K562 (cell line): ENCODE data around the gene PPM1E. TPM values are rescaled to one million over a fixed set of nuclear protein-coding genes. Genes with fewer than 3 reads are reported as not detected.

Experiments used
- ATAC-seq: fragments of 200-7000 bp; cut with Tn5 transposase; 3 replicates; pipeline ENCODE4 v1.9.1; 2020; ENCODE audit warnings: moderate library complexity
- BruUV-seq: library from RNA; stranded (reverse); fragments of 400-500 nt; replicated peaks from 2 replicates; lab custom pipeline; 2021; lab: Mats Ljungman, UMichigan
- CTCF ChIA-PET: fragments of 300-600 bp; formaldehyde crosslinking; extraction: SDS; loops from one replicate; lab custom pipeline; 2021; ENCODE audit warnings: low intra/inter-chr PET ratio; lab: Yijun Ruan, JAX
- POLR2A ChIA-PET: fragments of 300-600, 350-650 bp; sonication (Branson Sonifier 250); formaldehyde crosslinking; extraction: SDS; loops from one replicate; lab custom pipeline; 2021; ENCODE audit warnings: antibody characterized with exemption, inconsistent platforms; lab: Yijun Ruan, JAX
- DNase-seq, 4 experiments: peaks; one replicate each; pipeline versions ENCODE4 v3.0.0 to v3.0.0-alpha.2; 2011 to 2018; ENCODE audit warnings: low spot score in 3 of 4, mixed read lengths in 3 of 4; ENCODE audit errors: extremely low read depth in 1 of 4
- FAIRE-seq: peaks from 2 replicates; lab custom pipeline; 2011; peaks lifted over from hg19 to GRCh38; lab: Jason Lieb, UNC
- H2AFZ ChIP-seq: 2 replicates; pipeline ENCODE4 v1.6.0; 2011; ENCODE audit warnings: low read depth, low read length, control low read depth, inconsistent platforms
- H3K27ac ChIP-seq: fragments of 200-600 bp; 3 replicates; pipeline ENCODE4 v1.8.0; 2011; ENCODE audit warnings: low read depth, mild to moderate bottlenecking, control low read depth, inconsistent platforms, low read length, moderate library complexity, mixed read lengths; ENCODE audit errors: extremely low read depth
- H3K27me3 ChIP-seq, 2 experiments: fragments of 300-600 bp in 1 of 2; 2 replicates in 1 of 2; 3 replicates in 1 of 2; pipeline versions ENCODE4 v1.6.0 to v1.8.0; 2011; ENCODE audit warnings: inconsistent platforms in 2 of 2, low read length in 2 of 2, mild to moderate bottlenecking in 1 of 2, mixed read lengths in 1 of 2, moderate library complexity in 1 of 2; ENCODE audit not compliant: control insufficient read depth in 2 of 2, insufficient read depth in 2 of 2
- H3K36me3 ChIP-seq: fragments of 300-600 bp; 3 replicates; pipeline ENCODE4 v1.8.0; 2011; ENCODE audit warnings: mild to moderate bottlenecking, low read length, inconsistent platforms; ENCODE audit not compliant: control insufficient read depth, insufficient read depth
- H3K4me1 ChIP-seq, 2 experiments: fragments of 200-600 bp in 1 of 2; replicated peaks in 1 of 2; 2 replicates in 1 of 2; 3 replicates in 1 of 2; pipeline versions ENCODE4 v1.5.1 to v1.8.0; 2011; ENCODE audit warnings: inconsistent platforms in 2 of 2, low read length in 2 of 2, mild to moderate bottlenecking in 1 of 2, mixed read lengths in 1 of 2, moderate library complexity in 1 of 2; ENCODE audit not compliant: control insufficient read depth in 2 of 2, insufficient read depth in 2 of 2
- H3K4me2 ChIP-seq: 2 replicates; pipeline ENCODE4 v1.6.1; 2011; ENCODE audit warnings: low read length, control low read depth, inconsistent platforms, mixed read lengths; ENCODE audit not compliant: insufficient read depth
- H3K4me3 ChIP-seq: fragments of 200-600 bp; sonication (generic), shearing (Covaris generic); 2 replicates; pipeline ENCODE4 v1.5.1; 2016; ENCODE audit warnings: control low read depth, inconsistent platforms
- H3K79me2 ChIP-seq: fragments of 200-600 bp; 3 replicates; pipeline ENCODE4 v1.8.0; 2011; ENCODE audit warnings: low read length, inconsistent platforms; ENCODE audit not compliant: control insufficient read depth, insufficient read depth
- H3K9ac ChIP-seq, 2 experiments: 2 replicates each; pipeline versions ENCODE4 v1.6.0 to v1.6.1; 2011; ENCODE audit warnings: low read depth in 2 of 2, low read length in 2 of 2, control low read depth in 1 of 2, inconsistent platforms in 1 of 2, mild to moderate bottlenecking in 1 of 2, mixed read lengths in 1 of 2; ENCODE audit not compliant: insufficient read depth in 1 of 2
- H3K9me1 ChIP-seq: one replicate; pipeline ENCODE4 v1.6.0; 2011; ENCODE audit warnings: inconsistent platforms, mild to moderate bottlenecking, low read length, moderate library complexity; ENCODE audit not compliant: control insufficient read depth, insufficient read depth
- H3K9me3 ChIP-seq: replicated peaks from 2 replicates; pipeline ENCODE4 v1.5.1; 2011; ENCODE audit warnings: low read depth, low read length, inconsistent platforms; ENCODE audit not compliant: control insufficient read depth, insufficient read depth
- H4K20me1 ChIP-seq: replicated peaks from 2 replicates; pipeline ENCODE4 v1.6.1; 2011; ENCODE audit warnings: low read length, inconsistent platforms, mixed read lengths; ENCODE audit not compliant: control insufficient read depth, insufficient read depth
- NFIC ChIP-seq: fragments of 450-650 bp; IDR thresholded peaks from 2 replicates; pipeline ENCODE4 v1.6.1; 2017; ENCODE audit warnings: mild to moderate bottlenecking, inconsistent platforms
- ZBTB11 ChIP-seq, 3 experiments: fragments of 200-800 bp in 1 of 3; fragments of 250-450 bp in 1 of 3; fragments of 450-650 bp in 1 of 3; sonication (Bioruptor Pico) in 1 of 3; sonication (Bioruptor generic) in 1 of 3; formaldehyde crosslinking in 1 of 3; IDR thresholded peaks; 2 replicates each; pipeline versions ENCODE4 v1.6.1 to v1.8.0; 2016 to 2022; ENCODE audit warnings: mild to moderate bottlenecking in 2 of 3, missing genetic modification characterization in 2 of 3, missing compliant biosample characterization in 1 of 3, moderate library complexity in 1 of 3
- ZNF232 ChIP-seq: sonication (generic); formaldehyde crosslinking; IDR thresholded peaks from 2 replicates; pipeline ENCODE4 v1.8.0; 2022; ENCODE audit warnings: mild to moderate bottlenecking, missing genetic modification reagents
- WGBS: fragments of 100-300 bp; shearing (Covaris generic); methylation state at CpG from one replicate; pipeline ENCODE4 v1.1.6; 2016; ENCODE audit warnings: low coverage, mixed read lengths; ENCODE audit not compliant: insufficient coverage; ENCODE audit errors: missing lambda C conversion rate; 5-methylcytosine and 5-hydroxymethylcytosine counted together
- in situ Hi-C: fragments of 300-500 bp; cut with MboI; formaldehyde crosslinking; loops from 4 replicates; pipeline ENCODE4 v1.15.0; 2018; ENCODE audit warnings: inconsistent platforms, mixed read lengths
- intact Hi-C: fragments of 100-400 bp; cut with micrococcal nuclease; formaldehyde crosslinking; loops from 2 replicates; pipeline ENCODE4 v1.14.2; 2022
- polyA plus RNA-seq, 8 experiments: library from polyadenylated mRNA; depleted of rRNA in 4 of 8; stranded (reverse) in 5 of 8; unstranded in 3 of 8; fragments of >200 nt; fragmentation: Nextera tagmentation in 2 of 8; fragmentation: Illumina TruSeq in 1 of 8; extraction: Ambion mirVana in 2 of 8; extraction: Trizol in 1 of 8; gene quantifications; 2 replicates each; pipeline versions ENCODE4 v1.2.1 to v1.2.3, GENCODE V29; 2011 to 2014; ENCODE audit warnings: inconsistent platforms in 1 of 8, missing spikeins in 1 of 8
- total RNA-seq, 7 experiments: library from RNA; depleted of rRNA in 6 of 7; stranded (reverse); fragments of >200 nt in 6 of 7; fragmentation: Illumina TruSeq in 2 of 7; extraction: Trizol in 2 of 7; gene quantifications; 2 replicates each; pipeline versions ENCODE4 v1.2.1 to v1.2.3, GENCODE V29; 2011 to 2021; ENCODE audit warnings: low replicate concordance in 1 of 7

PPM1E gene
- total and polyA plus RNA-seq, 9 of the 15 experiments (the other 6 are each of a cell fraction or from before 2014, with no cell fraction given) = 1.0 to 5.7 (median 4.7) TPM

- Histone ChIP-seq H3K4me3 (no peak overlapping the region), H3K27me3 (no peaks in the 10 kb centered on the region), H3K79me2 (peaks cover 8% of the 10 kb centered on the region; the same call in 2 of the 3 replicates), H3K4me1 (peaks cover 11 to 14% of the 10 kb centered on the region in 2 experiments), H2AFZ (no peak overlapping the region), H4K20me1 (no peaks in the 10 kb centered on the region), H3K9me1 (no peaks in the 10 kb centered on the region), H3K4me2 (no peak overlapping the region), H3K27ac (no peak overlapping the region), H3K9me3 (no peaks in the 10 kb centered on the region), H3K9ac (no peak overlapping the region), H3K36me3 (no peaks in the 10 kb centered on the region)
- no peak for DNase-seq
- ChIA-PET CTCF (no interaction called here), POLR2A (no interaction called here)
- intact Hi-C loops (no loop called here), in situ Hi-C loops (no loop called here)
- BruUV-seq = no TSS peak
- no peak for ATAC-seq
- no peak for FAIRE-seq
- 28% methylated on average over 2 of the region's 2 CpGs for WGBS
- TF ChIP-seq ZBTB11 (CRISPR knock-in tag; IDR thresholded peaks at IDR 0.05) (peak in 1 of 3 experiments; percentile 29; a peak in 1 of 6 replicates), ZNF232 (no peak), NFIC (no peak)
Measured at GRCh38 chr17:58759522-58759921, 3.9 kb downstream of the PPM1E start.
